GM12801 (cell line): ENCODE data around the gene RALB.

Source experiments
- CTCF ChIP-seq: IDR thresholded peaks from one replicate; pipeline ENCODE4 v1.5.1; 2011; ENCODE audit warnings: control low read depth; ENCODE audit not compliant: insufficient read length; ENCODE audit errors: extremely low read depth

The RALB gene

DNA sequence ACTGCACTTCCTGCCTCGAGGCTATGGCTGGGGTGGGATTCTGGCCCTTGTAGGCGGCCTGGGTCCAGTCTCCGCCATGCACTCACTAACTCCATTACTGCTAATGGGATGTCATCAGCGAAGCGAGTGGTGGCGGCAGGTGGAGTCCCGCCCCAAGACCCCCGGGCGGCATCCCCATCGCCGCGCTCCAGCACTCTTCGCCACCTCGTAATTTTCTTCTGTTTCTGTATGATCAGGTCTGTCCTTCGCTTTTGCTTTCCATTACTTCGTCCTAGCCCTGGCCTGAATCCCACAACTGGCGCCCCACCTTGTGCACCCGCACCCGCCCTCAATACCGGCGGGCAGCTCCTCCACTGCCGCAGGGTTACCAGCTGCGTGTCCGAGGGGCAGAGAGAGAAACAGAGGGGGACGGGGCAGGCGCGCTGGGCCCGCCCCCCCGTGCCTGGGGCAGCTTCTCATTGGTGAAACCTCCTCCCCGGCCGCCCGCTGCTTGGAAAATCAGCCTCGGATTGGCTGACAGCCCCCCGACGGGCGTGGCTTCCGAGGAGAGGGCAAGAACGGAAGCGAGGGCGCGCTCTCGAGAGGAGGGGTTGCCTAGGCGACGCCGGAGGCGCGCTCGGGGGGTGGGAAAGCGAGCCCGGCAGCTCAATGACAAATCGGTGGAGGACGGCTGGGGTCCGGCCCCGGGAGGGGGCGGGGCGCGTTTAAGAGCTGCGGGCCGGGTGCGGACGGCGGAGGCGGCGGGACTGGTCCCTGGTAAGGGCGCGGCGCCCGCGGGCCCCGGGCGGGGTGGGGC is at the start of gene RALB:
Gene RALB (plus strand): TSS at position 628 of the 796 bp plus-strand sequence. CDS start 25,813 bp downstream, outside the sequence.
- no peak for TF ChIP-seq CTCF

- no peak for TF ChIP-seq CTCF
Measured at GRCh38 chr2:120203251-120204021, 49.2 kb upstream of the RALB start.

DNA sequence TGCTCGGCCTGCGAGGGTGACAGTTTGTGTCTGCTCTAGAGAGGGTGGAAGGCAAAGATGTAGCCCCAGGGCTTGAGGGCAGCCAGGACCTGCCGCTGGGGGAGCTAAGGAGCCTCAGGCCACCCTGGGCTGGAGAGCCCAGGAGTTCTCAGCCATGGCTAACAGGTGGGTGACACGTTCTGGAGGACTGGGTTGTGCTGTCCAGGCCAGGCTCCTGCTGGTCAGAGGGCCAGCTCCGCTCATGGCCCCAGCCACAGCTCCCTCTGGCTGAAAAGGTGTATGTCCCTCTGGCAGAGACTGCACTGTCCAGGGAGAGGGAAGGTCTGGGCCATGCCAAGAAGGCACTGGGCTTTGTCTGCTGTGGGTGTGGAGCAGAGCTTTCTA is 48.6 kb upstream of the RALB start:
- TF ChIP-seq CTCF = no peak

GRCh38 chr2:120204417-120204816 is 48.2 kb upstream of the RALB start:
- no peak for TF ChIP-seq CTCF

GRCh38 chr2:120204945-120205670 is 47.5 kb upstream of the RALB start:
- no peak for TF ChIP-seq CTCF

GRCh38 chr2:120206022-120206581 is 46.5 kb upstream of the RALB start:
- no peak for TF ChIP-seq CTCF
